SK-N-SH treated with all-trans-retinoic acid at 6 μM for 48 hours (cell line): ENCODE data around the gene RNF128.

ENCODE experiments used
- ARNTL ChIP-seq: fragments of 450-650 bp; formaldehyde crosslinking; IDR thresholded peaks from 2 replicates; pipeline ENCODE4 v1.5.0; 2020; ENCODE audit warnings: low read depth, mild to moderate bottlenecking, moderate library complexity, borderline replicate concordance
- BACH2 ChIP-seq: fragments of 250-450 bp; sonication (Bioruptor Pico); IDR thresholded peaks from 2 replicates; pipeline ENCODE4 v1.9.0; 2021; ENCODE audit warnings: mild to moderate bottlenecking, borderline replicate concordance
- CSDC2 ChIP-seq: fragments of 250-450 bp; sonication (Bioruptor Pico); IDR thresholded peaks from 2 replicates; pipeline ENCODE4 v1.5.0; 2020; ENCODE audit warnings: mild to moderate bottlenecking, moderate library complexity
- GLIS3 ChIP-seq: fragments of 250-450 bp; sonication (Bioruptor Pico); IDR thresholded peaks from 2 replicates; pipeline ENCODE4 v1.5.0; 2020; ENCODE audit warnings: mild to moderate bottlenecking, moderate library complexity
- PPARA ChIP-seq: fragments of 250-450 bp; sonication (Bioruptor Pico); IDR thresholded peaks from 2 replicates; pipeline ENCODE4 v1.5.0; 2020; ENCODE audit warnings: mild to moderate bottlenecking, borderline replicate concordance
- RARB ChIP-seq: fragments of 250-450 bp; sonication (Bioruptor Pico); IDR thresholded peaks from 2 replicates; pipeline ENCODE4 v1.8.0; 2021; ENCODE audit warnings: mild to moderate bottlenecking, moderate library complexity
- SNAI2 ChIP-seq: fragments of 250-450 bp; sonication (Bioruptor Pico); IDR thresholded peaks from 2 replicates; pipeline ENCODE4 v1.5.0; 2020; ENCODE audit warnings: mild to moderate bottlenecking, moderate library complexity
- TCF4 ChIP-seq: fragments of 250-450 bp; sonication (Bioruptor Pico); IDR thresholded peaks from 2 replicates; pipeline ENCODE4 v1.8.0; 2021; ENCODE audit warnings: mild to moderate bottlenecking, moderate library complexity, borderline replicate concordance
- TOX ChIP-seq: fragments of 250-450 bp; sonication (Bioruptor Pico); IDR thresholded peaks from 2 replicates; pipeline ENCODE4 v1.8.0; 2021; ENCODE audit warnings: mild to moderate bottlenecking, moderate library complexity, borderline replicate concordance
- ZFP3 ChIP-seq: fragments of 250-450 bp; sonication (Bioruptor Pico); IDR thresholded peaks from 2 replicates; pipeline ENCODE4 v1.5.0; 2020; ENCODE audit warnings: mild to moderate bottlenecking, moderate library complexity
- ZNF565 ChIP-seq: fragments of 450-650 bp; formaldehyde crosslinking; conservative IDR thresholded peaks from 2 replicates; pipeline ENCODE4 v1.5.0; 2020; ENCODE audit warnings: low read depth, mild to moderate bottlenecking, moderate library complexity
- TF ChIP-seq, protein P1 (sequence below): fragments of 250-450 bp; sonication (Bioruptor Pico); IDR thresholded peaks from 2 replicates; pipeline ENCODE4 v1.5.1; 2020; ENCODE audit warnings: low read depth, mild to moderate bottlenecking, moderate library complexity
- TF ChIP-seq, protein P2 (sequence below): fragments of 250-450 bp; sonication (Bioruptor Pico); IDR thresholded peaks from 2 replicates; pipeline ENCODE4 v1.8.0; 2020; ENCODE audit warnings: mild to moderate bottlenecking, moderate library complexity, borderline replicate concordance
- TF ChIP-seq, protein P3 (sequence below): fragments of 250-450 bp; sonication (Bioruptor Pico); IDR thresholded peaks from 2 replicates; pipeline ENCODE4 v1.5.1; 2021; ENCODE audit warnings: mild to moderate bottlenecking, moderate library complexity

DNA sequence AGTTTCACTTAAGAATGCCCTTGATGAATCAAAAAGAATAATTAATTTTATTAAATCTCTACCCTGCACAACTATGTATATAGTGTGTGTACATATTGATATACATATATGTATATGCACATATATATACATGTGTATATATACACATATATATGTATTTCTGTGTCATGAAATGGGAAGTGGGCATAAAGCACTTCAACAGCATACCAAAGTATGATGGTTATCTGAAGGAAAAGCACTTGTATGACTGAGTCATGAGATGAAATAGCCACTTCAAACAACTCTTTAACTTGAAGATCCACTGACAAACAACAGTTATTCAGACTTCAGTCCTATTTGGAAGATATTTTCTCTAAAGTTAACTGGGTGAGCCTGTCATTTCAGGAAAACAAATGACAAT is 16.3 kb downstream of the RNF128 start:
- TF ChIP-seq ARNTL (no peak), TCF4 (CRISPR knock-in tag) (no peak), GLIS3 (CRISPR knock-in tag) (no peak), PPARA (CRISPR knock-in tag) (no peak), ZNF565 (CRISPR knock-in tag) (no peak), RARB (CRISPR knock-in tag) (no peak), SNAI2 (CRISPR knock-in tag) (no peak), ZFP3 (CRISPR knock-in tag) (no peak), TOX (CRISPR knock-in tag) (no peak), CSDC2 (CRISPR knock-in tag) (no peak), BACH2 (CRISPR knock-in tag) (no peak)
- TF ChIP-seq, protein P1, sequence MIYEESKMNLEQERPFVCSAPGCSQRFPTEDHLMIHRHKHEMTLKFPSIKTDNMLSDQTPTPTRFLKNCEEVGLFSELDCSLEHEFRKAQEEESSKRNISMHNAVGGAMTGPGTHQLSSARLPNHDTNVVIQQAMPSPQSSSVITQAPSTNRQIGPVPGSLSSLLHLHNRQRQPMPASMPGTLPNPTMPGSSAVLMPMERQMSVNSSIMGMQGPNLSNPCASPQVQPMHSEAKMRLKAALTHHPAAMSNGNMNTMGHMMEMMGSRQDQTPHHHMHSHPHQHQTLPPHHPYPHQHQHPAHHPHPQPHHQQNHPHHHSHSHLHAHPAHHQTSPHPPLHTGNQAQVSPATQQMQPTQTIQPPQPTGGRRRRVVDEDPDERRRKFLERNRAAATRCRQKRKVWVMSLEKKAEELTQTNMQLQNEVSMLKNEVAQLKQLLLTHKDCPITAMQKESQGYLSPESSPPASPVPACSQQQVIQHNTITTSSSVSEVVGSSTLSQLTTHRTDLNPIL (CRISPR knock-in tag) = no peak
- TF ChIP-seq, protein P2, sequence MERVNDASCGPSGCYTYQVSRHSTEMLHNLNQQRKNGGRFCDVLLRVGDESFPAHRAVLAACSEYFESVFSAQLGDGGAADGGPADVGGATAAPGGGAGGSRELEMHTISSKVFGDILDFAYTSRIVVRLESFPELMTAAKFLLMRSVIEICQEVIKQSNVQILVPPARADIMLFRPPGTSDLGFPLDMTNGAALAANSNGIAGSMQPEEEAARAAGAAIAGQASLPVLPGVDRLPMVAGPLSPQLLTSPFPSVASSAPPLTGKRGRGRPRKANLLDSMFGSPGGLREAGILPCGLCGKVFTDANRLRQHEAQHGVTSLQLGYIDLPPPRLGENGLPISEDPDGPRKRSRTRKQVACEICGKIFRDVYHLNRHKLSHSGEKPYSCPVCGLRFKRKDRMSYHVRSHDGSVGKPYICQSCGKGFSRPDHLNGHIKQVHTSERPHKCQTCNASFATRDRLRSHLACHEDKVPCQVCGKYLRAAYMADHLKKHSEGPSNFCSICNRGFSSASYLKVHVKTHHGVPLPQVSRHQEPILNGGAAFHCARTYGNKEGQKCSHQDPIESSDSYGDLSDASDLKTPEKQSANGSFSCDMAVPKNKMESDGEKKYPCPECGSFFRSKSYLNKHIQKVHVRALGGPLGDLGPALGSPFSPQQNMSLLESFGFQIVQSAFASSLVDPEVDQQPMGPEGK (CRISPR knock-in tag) = no peak
- TF ChIP-seq, protein P3, sequence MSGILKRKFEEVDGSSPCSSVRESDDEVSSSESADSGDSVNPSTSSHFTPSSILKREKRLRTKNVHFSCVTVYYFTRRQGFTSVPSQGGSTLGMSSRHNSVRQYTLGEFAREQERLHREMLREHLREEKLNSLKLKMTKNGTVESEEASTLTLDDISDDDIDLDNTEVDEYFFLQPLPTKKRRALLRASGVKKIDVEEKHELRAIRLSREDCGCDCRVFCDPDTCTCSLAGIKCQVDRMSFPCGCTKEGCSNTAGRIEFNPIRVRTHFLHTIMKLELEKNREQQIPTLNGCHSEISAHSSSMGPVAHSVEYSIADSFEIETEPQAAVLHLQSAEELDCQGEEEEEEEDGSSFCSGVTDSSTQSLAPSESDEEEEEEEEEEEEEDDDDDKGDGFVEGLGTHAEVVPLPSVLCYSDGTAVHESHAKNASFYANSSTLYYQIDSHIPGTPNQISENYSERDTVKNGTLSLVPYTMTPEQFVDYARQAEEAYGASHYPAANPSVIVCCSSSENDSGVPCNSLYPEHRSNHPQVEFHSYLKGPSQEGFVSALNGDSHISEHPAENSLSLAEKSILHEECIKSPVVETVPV = no peak
